GM11168 (cell line): ENCODE measurements around the gene PSMD12.
"Not testable (repeated sequence)": the region's sequence is repeated elsewhere in the genome, so short reads cannot be mapped to it uniquely, and the experiment has no call there.

Experiments used
- in situ Hi-C: fragments of 300-500 bp; cut with MboI; formaldehyde crosslinking; loops from one replicate; pipeline ENCODE4 v1.12.0; 2022; ENCODE audit warnings: low sequenced_read_pairs; ENCODE audit not compliant: unreplicated experiment

PSMD12 gene

GRCh38 chr17:67360880-67361279 lies 5.5 kb downstream of the PSMD12 start:
- in situ Hi-C loops, result no loop called here

- in situ Hi-C loops, result no loop called here
These were observed 6.2 kb downstream of the PSMD12 start for GRCh38 chr17:67359960-67360791.

- in situ Hi-C loops, result no loop called here
These were observed 7.8 kb downstream of the PSMD12 start for GRCh38 chr17:67358612-67359011.

- in situ Hi-C loops, result no loop called here
These were observed 12.3 kb downstream of the PSMD12 start for GRCh38 chr17:67353929-67354574.

GRCh38 chr17:67353161-67353560 lies 13.2 kb downstream of the PSMD12 start:
- in situ Hi-C loops, result no loop called here

- in situ Hi-C loops, result no loop called here
These were observed 17.0 kb downstream of the PSMD12 start for GRCh38 chr17:67349420-67349819.

GRCh38 chr17:67347826-67348225 lies 18.6 kb downstream of the PSMD12 start:
- in situ Hi-C loops, result no loop called here

- in situ Hi-C loops, result no loop called here
These were observed 23.1 kb downstream of the PSMD12 start for GRCh38 chr17:67343237-67343636.

GRCh38 chr17:67338353-67338752 lies 28.0 kb downstream of the PSMD12 start:
- in situ Hi-C loops, result not testable (repeated sequence)

GRCh38 chr17:67336859-67337258 lies 29.5 kb downstream of the PSMD12 start:
- in situ Hi-C loops, result no loop called here

GRCh38 chr17:67335245-67335835 lies 31.0 kb downstream of the PSMD12 start:
- in situ Hi-C loops, result no loop called here

- in situ Hi-C loops, result not testable (repeated sequence)
These were observed 34.2 kb downstream of the PSMD12 start for GRCh38 chr17:67332162-67332508.

GRCh38 chr17:67331381-67332161 lies 34.8 kb downstream of the PSMD12 start:
- in situ Hi-C loops, result not testable (repeated sequence)

- in situ Hi-C loops, result no loop called here
These were observed 38.4 kb downstream of the PSMD12 start for GRCh38 chr17:67328026-67328425.

- in situ Hi-C loops, result not testable (repeated sequence)
These were observed 39.2 kb downstream of the PSMD12 start for GRCh38 chr17:67326959-67327745.

GRCh38 chr17:67326440-67326839 lies 39.9 kb downstream of the PSMD12 start:
- in situ Hi-C loops, result no loop called here

- in situ Hi-C loops, result no loop called here
These were observed 42.0 kb downstream of the PSMD12 start for GRCh38 chr17:67324330-67324729.

- in situ Hi-C loops, result no loop called here
These were observed 42.9 kb downstream of the PSMD12 start for GRCh38 chr17:67323445-67323844.

GRCh38 chr17:67322042-67322787 lies 44.2 kb downstream of the PSMD12 start:
- in situ Hi-C loops, result no loop called here
